Mesenchymal stem cell (in vitro differentiated cells and primary cell): ENCODE measurements around the gene CRADD.

ENCODE experiments used
- DNase-seq: peaks from one replicate; pipeline ENCODE4 v3.0.0-alpha.2; 2013
- H2AFZ ChIP-seq: one replicate; pipeline ENCODE4 v1.6.1; 2013; ENCODE audit warnings: low read depth, mild to moderate bottlenecking, control low read depth, inconsistent platforms, low read length, moderate library complexity
- H2AK5ac ChIP-seq: 2 replicates; pipeline ENCODE4 v1.6.1; 2013; ENCODE audit warnings: low read length, moderate library complexity, mild to moderate bottlenecking, inconsistent platforms; ENCODE audit not compliant: severe bottlenecking
- H2BK120ac ChIP-seq: one replicate; pipeline ENCODE4 v1.6.1; 2013; ENCODE audit warnings: low read depth, mild to moderate bottlenecking, inconsistent platforms, low read length, moderate library complexity
- H2BK12ac ChIP-seq, 2 experiments: one replicate each; pipeline ENCODE4 v1.6.1; 2013; ENCODE audit warnings: inconsistent platforms in 2 of 2, low read length in 2 of 2, mild to moderate bottlenecking in 2 of 2, moderate library complexity in 2 of 2, control low read depth in 1 of 2
- H2BK15ac ChIP-seq: one replicate; pipeline ENCODE4 v1.6.1; 2013; ENCODE audit warnings: mild to moderate bottlenecking, low read depth, inconsistent platforms; ENCODE audit not compliant: poor library complexity, severe bottlenecking
- H2BK5ac ChIP-seq: 2 replicates; pipeline ENCODE4 v1.6.1; 2013; ENCODE audit warnings: low read depth, mild to moderate bottlenecking, low read length, control low read depth, inconsistent platforms; ENCODE audit not compliant: poor library complexity, severe bottlenecking
- H3K14ac ChIP-seq, 2 experiments: one replicate each; pipeline ENCODE4 v1.6.1; 2013; ENCODE audit warnings: inconsistent platforms in 2 of 2, low read length in 2 of 2, control low read depth in 1 of 2, mild to moderate bottlenecking in 1 of 2, moderate library complexity in 1 of 2
- H3K18ac ChIP-seq, 2 experiments: one replicate each; pipeline ENCODE4 v1.6.1; 2013; ENCODE audit warnings: inconsistent platforms in 2 of 2, low read length in 2 of 2, control low read depth in 1 of 2, low read depth in 1 of 2, mild to moderate bottlenecking in 1 of 2
- H3K23ac ChIP-seq, 2 experiments: one replicate each; pipeline ENCODE4 v1.6.1; 2013; ENCODE audit warnings: inconsistent platforms in 2 of 2, low read length in 2 of 2, mild to moderate bottlenecking in 2 of 2, moderate library complexity in 2 of 2, control low read depth in 1 of 2
- H3K27ac ChIP-seq: 2 replicates; pipeline ENCODE4 v1.5.1; 2013; ENCODE audit warnings: mild to moderate bottlenecking, moderate library complexity, low read length, control low read depth, inconsistent platforms; ENCODE audit not compliant: poor library complexity, severe bottlenecking
- H3K27me3 ChIP-seq, 2 experiments: 2 replicates each; pipeline versions ENCODE4 v1.6.1 to v1.7.0; 2013; ENCODE audit warnings: low read length in 2 of 2, mild to moderate bottlenecking in 2 of 2, moderate library complexity in 2 of 2, control low read depth in 1 of 2, inconsistent platforms in 1 of 2; ENCODE audit not compliant: control insufficient read depth in 1 of 2, insufficient read depth in 1 of 2
- H3K36me3 ChIP-seq, 2 experiments: 2 replicates each; pipeline versions ENCODE4 v1.6.1 to v1.7.0; 2013; ENCODE audit warnings: low read length in 2 of 2, control low read depth in 1 of 2, inconsistent platforms in 1 of 2, low read depth in 1 of 2, mild to moderate bottlenecking in 1 of 2; ENCODE audit not compliant: insufficient read depth in 2 of 2, control insufficient read depth in 1 of 2
- H3K4ac ChIP-seq, 2 experiments: one replicate each; pipeline ENCODE4 v1.6.1; 2013; ENCODE audit warnings: inconsistent platforms in 2 of 2, low read length in 2 of 2, mild to moderate bottlenecking in 2 of 2, moderate library complexity in 2 of 2, control low read depth in 1 of 2, low read depth in 1 of 2
- H3K4me1 ChIP-seq: 2 replicates; pipeline ENCODE4 v1.6.1; 2013; ENCODE audit warnings: low read depth, low read length, control low read depth; ENCODE audit not compliant: control insufficient read depth, insufficient read depth
- H3K4me2 ChIP-seq: 2 replicates; pipeline ENCODE4 v1.6.1; 2013; ENCODE audit warnings: low read length, mild to moderate bottlenecking, inconsistent platforms; ENCODE audit not compliant: poor library complexity, severe bottlenecking
- H3K4me3 ChIP-seq, 2 experiments: 2 replicates each; pipeline versions ENCODE4 v1.5.1 to v1.7.0; 2013; ENCODE audit warnings: low read length in 2 of 2, mild to moderate bottlenecking in 2 of 2, control low read depth in 1 of 2, low read depth in 1 of 2; ENCODE audit not compliant: insufficient read depth in 1 of 2
- H3K79me1 ChIP-seq: replicated peaks from 2 replicates; pipeline ENCODE4 v1.6.1; 2013; ENCODE audit warnings: mild to moderate bottlenecking, control low read depth, low read length, inconsistent platforms; ENCODE audit not compliant: poor library complexity, severe bottlenecking
- H3K9ac ChIP-seq: 2 replicates; pipeline ENCODE4 v1.7.0; 2013; ENCODE audit warnings: mild to moderate bottlenecking, low read length, moderate library complexity
- H3K9me3 ChIP-seq: 2 replicates; pipeline ENCODE4 v1.7.0; 2013; ENCODE audit warnings: mild to moderate bottlenecking, low read length; ENCODE audit not compliant: control insufficient read depth
- H4K8ac ChIP-seq: one replicate; pipeline ENCODE4 v1.6.1; 2013; ENCODE audit warnings: inconsistent platforms, mild to moderate bottlenecking, low read length, moderate library complexity
- H4K91ac ChIP-seq: one replicate; pipeline ENCODE4 v1.6.1; 2013; ENCODE audit warnings: mild to moderate bottlenecking, low read length, inconsistent platforms
- WGBS: methylation state at CpG from one replicate; pipeline ENCODE4 v1.1.7; 2013; ENCODE audit warnings: mixed read lengths; 5-methylcytosine and 5-hydroxymethylcytosine counted together

Gene CRADD

DNA sequence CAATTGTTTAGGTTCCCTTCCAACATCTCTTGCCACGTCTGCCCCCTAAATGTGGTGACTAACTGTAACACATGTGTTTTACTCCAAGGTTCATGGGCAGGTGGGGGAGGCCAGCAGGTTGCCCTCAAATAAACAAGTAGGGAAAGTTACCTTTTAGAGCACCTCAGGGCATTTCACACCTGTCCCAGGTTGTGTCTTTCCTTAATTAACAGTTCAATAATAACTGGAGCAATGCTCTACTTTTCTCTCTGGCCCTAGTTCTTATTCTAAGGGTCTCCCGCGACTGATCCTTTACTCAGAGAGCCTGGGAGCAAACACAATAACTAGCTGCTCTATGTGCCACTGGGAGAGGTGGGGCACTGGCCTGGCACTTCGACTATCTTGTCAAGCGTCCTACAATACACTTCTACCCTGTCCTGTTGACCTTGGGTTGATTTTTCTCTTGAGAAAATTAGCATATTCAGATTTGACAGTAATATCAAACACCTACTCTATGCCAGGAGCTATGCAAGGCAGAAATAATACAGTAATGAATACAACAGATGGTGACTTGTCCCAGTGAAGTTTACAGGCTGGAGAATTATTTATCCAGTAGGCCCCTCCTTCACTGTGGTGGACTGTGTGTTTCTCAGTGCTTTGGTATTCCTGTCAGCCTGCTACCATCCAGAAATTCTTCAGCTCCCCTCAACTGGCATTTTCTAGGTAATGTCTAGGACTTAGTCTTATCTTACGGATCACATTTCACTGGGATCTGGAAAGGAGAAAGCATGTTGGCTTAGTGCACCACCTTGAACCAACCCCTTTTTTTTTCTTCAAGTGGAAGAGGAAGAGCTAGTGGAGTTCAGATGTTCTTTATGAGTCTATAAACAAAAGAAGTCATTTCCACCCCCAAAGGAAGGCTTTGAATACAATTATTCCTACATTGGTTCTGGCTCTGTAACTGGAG lies 202.6 kb downstream of the CRADD start:
- Histone ChIP-seq H3K9ac (no peak overlapping the region), H2BK15ac (no peak overlapping the region), H2AK5ac (peak overlapping the region; percentile 23), H4K91ac (no peak overlapping the region), H4K8ac (peak overlapping the region; percentile 19), H3K79me1 (no peaks in the 10 kb centered on the region), H3K23ac (no peak overlapping the region), H2AFZ (no peak overlapping the region), H3K36me3 (peaks cover 0 to 4% of the 10 kb centered on the region in 2 experiments), H3K18ac (no peak overlapping the region), H2BK120ac (no peak overlapping the region), H3K9me3 (peaks cover 27% of the 10 kb centered on the region), H2BK12ac (no peak overlapping the region), H3K4me3 (no peak overlapping the region), H3K14ac (no peak overlapping the region), H3K4ac (no peak overlapping the region), H3K27me3 (peaks cover 0 to 1% of the 10 kb centered on the region in 2 experiments), H3K27ac (peak overlapping the region; percentile 82), H3K4me1 (peaks cover 9% of the 10 kb centered on the region), H3K4me2 (no peak overlapping the region), H2BK5ac (no peak overlapping the region)
- DNase-seq = peak; percentile 58
- WGBS = 95% methylated on average over 3 of the region's 6 CpGs

DNA sequence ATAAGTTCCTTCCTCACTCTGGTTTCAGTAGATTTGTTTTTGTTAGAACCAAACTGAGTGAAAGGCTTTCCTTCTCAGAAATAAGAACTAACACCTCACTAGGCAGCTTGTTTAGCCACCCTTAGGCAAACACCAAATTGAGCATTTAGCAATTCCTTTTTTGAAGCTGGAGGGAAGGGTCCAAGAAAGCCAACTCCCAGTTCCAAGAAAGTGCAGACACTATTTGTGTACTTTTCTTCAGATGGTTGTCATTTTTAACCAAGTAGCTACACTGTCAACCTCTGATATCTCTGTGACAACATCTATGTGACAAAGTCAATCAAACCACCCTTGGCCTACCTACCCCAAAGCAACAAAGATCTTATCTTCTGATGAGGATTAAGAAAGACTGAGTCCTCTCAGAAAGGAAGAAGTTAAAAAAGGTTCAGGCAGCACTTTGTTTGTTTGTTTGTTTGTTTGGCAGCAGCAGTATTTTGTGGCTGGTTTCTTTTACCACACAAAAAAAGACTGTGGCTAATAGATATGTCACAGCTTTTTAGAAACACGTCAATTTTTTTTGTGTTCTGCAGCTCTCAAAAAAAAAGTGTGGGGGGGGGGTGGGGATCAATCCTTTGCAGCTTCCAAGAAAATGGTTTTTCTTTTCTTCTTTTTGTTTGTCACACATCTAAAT lies 203.8 kb downstream of the CRADD start:
- 20% methylated on average over 1 of the region's 1 CpG for WGBS
- Histone ChIP-seq H2BK15ac (no peak overlapping the region), H3K9me3 (peaks cover 16% of the 10 kb centered on the region), H3K4me1 (peaks cover 9% of the 10 kb centered on the region), H3K14ac (no peak overlapping the region), H3K9ac (no peak overlapping the region), H3K4ac (no peak overlapping the region), H3K23ac (no peak overlapping the region), H3K36me3 (peaks cover 0 to 4% of the 10 kb centered on the region in 2 experiments), H3K27me3 (peaks cover 0 to 3% of the 10 kb centered on the region in 2 experiments), H3K27ac (no peak overlapping the region), H3K79me1 (no peaks in the 10 kb centered on the region), H3K4me2 (no peak overlapping the region), H3K4me3 (no peak overlapping the region), H4K8ac (no peak overlapping the region), H2BK12ac (no peak overlapping the region), H2AFZ (no peak overlapping the region), H2AK5ac (no peak overlapping the region), H3K18ac (no peak overlapping the region), H4K91ac (no peak overlapping the region), H2BK5ac (no peak overlapping the region), H2BK120ac (no peak overlapping the region)
- no peak for DNase-seq

DNA sequence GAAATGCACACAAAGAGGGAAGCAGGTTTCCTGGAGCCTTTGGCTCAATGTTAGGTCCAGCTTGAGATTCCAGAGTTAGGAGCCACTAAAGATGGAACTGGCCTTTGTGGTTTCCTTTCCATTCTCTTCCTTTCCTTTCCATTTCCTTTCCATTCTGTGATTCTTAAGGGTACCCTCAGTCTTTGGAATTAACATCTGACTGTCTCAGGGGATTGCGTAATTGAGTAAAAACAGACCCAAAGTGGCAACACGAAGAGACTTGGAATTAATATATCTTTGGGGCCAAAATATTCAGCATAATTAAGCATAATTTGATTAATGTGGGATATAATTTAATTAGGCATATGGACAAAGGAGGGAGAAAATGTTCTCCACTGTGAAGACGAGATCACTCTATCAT lies 205.6 kb downstream of the CRADD start:
- Histone ChIP-seq H3K36me3 (no peaks in the 10 kb centered on the region), H2BK5ac (no peak overlapping the region), H3K4me3 (no peak overlapping the region), H3K79me1 (no peaks in the 10 kb centered on the region), H3K14ac (no peak overlapping the region), H4K91ac (no peak overlapping the region), H3K4me1 (peaks cover 10% of the 10 kb centered on the region), H4K8ac (no peak overlapping the region), H2BK12ac (no peak overlapping the region), H3K27ac (no peak overlapping the region), H3K27me3 (peaks cover 0 to 8% of the 10 kb centered on the region in 2 experiments), H2AK5ac (no peak overlapping the region), H3K4me2 (no peak overlapping the region), H3K23ac (no peak overlapping the region), H3K9ac (no peak overlapping the region), H2BK15ac (no peak overlapping the region), H3K18ac (no peak overlapping the region), H2AFZ (no peak overlapping the region), H2BK120ac (no peak overlapping the region), H3K4ac (no peak overlapping the region), H3K9me3 (no peaks in the 10 kb centered on the region)
- DNase-seq = no peak
- no CpG with 5 or more reads among the region's 3 CpGs for WGBS
